B cell (primary cell): ENCODE results near the gene PLEKHM3. TPM values are rescaled to one million over a fixed set of nuclear protein-coding genes. Genes with fewer than 3 reads are reported as not detected.

Experiments
- ATAC-seq: fragments of 200-7000 bp; cut with Tn5 transposase; one replicate; pipeline ENCODE4 v1.10.0; 2021; ENCODE audit warnings: low read depth, mild to moderate bottlenecking, moderate number of reproducible peaks, moderate library complexity
- CTCF ChIA-PET: fragments of 350-600 bp; sonication (Branson Sonifier 250); formaldehyde crosslinking; loops from one replicate; lab custom pipeline; 2021; ENCODE audit warnings: antibody characterized with exemption, inconsistent platforms; lab: Charles Lee
- POLR2A ChIA-PET: fragments of 350-600 bp; sonication (Branson Sonifier 250); formaldehyde crosslinking; loops from one replicate; lab custom pipeline; 2021; ENCODE audit warnings: antibody characterized with exemption; lab: Charles Lee
- DNase-seq: peaks from one replicate; pipeline ENCODE4 v3.0.0; 2013
- H2AFZ ChIP-seq: 2 replicates; pipeline ENCODE4 v1.6.1; 2012; ENCODE audit warnings: mild to moderate bottlenecking, low read depth, low read length; ENCODE audit not compliant: insufficient read depth, poor library complexity, severe bottlenecking
- H3K27ac ChIP-seq, 2 donors: 1 replicate in 1 of 2; 2 replicates in 1 of 2; pipeline ENCODE4 v1.5.1; 2012 to 2013; ENCODE audit warnings: low read length in 2 of 2, mild to moderate bottlenecking in 2 of 2, moderate library complexity in 1 of 2
- H3K27me3 ChIP-seq, 4 experiments: fragments of 200-600 bp in 1 of 4; sonication (generic) in 1 of 4; replicated peaks in 1 of 4; 1 replicate in 2 of 4; 2 replicates in 2 of 4; pipeline versions ENCODE4 v1.6.1 to v1.7.0; 2013 to 2016; ENCODE audit warnings: low read length in 3 of 4, mild to moderate bottlenecking in 2 of 4, mixed read lengths in 1 of 4, moderate library complexity in 1 of 4; ENCODE audit not compliant: insufficient read depth in 4 of 4, control insufficient read depth in 3 of 4; ENCODE audit errors: control extremely low read depth in 1 of 4
- H3K36me3 ChIP-seq, 2 experiments: replicated peaks in 1 of 2; 1 replicate in 1 of 2; 2 replicates in 1 of 2; pipeline versions ENCODE4 v1.6.1 to v1.7.1; 2013; ENCODE audit warnings: low read length in 1 of 2; ENCODE audit not compliant: insufficient read depth in 2 of 2, control insufficient read depth in 1 of 2; ENCODE audit errors: control extremely low read depth in 1 of 2, extremely low read depth in 1 of 2
- H3K4me1 ChIP-seq, 2 donors: fragments of 200-600 bp in 1 of 2; sonication (generic) in 1 of 2; 1 replicate in 1 of 2; 2 replicates in 1 of 2; pipeline versions ENCODE4 v1.5.1 to v1.6.1; 2013 to 2017; ENCODE audit warnings: low read length in 2 of 2; ENCODE audit not compliant: control insufficient read depth in 2 of 2, insufficient read depth in 2 of 2
- H3K4me2 ChIP-seq: replicated peaks from 2 replicates; pipeline ENCODE3; 2012; ENCODE audit warnings: mild to moderate bottlenecking, low read depth, low read length; ENCODE audit not compliant: poor library complexity, severe bottlenecking
- H3K4me3 ChIP-seq, 5 experiments: fragments of 200-600 bp in 1 of 5; sonication (generic) in 1 of 5; 1 replicate in 3 of 5; 2 replicates in 2 of 5; pipeline versions ENCODE4 v1.5.1 to v1.7.0; 2011 to 2016; ENCODE audit warnings: low read length in 4 of 5, mild to moderate bottlenecking in 4 of 5, low read depth in 2 of 5, control low read depth in 1 of 5, moderate library complexity in 1 of 5; ENCODE audit not compliant: insufficient read depth in 1 of 5; ENCODE audit errors: control extremely low read depth in 1 of 5, extremely low read depth in 1 of 5
- H3K79me2 ChIP-seq: fragments of 200-600 bp; sonication (generic); one replicate; pipeline ENCODE4 v1.6.0; 2016; ENCODE audit warnings: low read length; ENCODE audit not compliant: control insufficient read depth, insufficient read depth
- H3K9ac ChIP-seq: fragments of 200-600 bp; sonication (generic); 2 replicates; pipeline ENCODE4 v1.6.1; 2017; ENCODE audit warnings: mild to moderate bottlenecking, low read length, moderate library complexity
- H3K9me3 ChIP-seq, 3 donors: one replicate each; pipeline versions ENCODE4 v1.6.1 to v1.7.1; 2013; ENCODE audit warnings: low read length in 2 of 3; ENCODE audit not compliant: control insufficient read depth in 2 of 3, insufficient read depth in 1 of 3; ENCODE audit errors: control extremely low read depth in 1 of 3
- H4K20me1 ChIP-seq: 2 replicates; pipeline ENCODE4 v1.6.0; 2012; ENCODE audit warnings: mild to moderate bottlenecking, low read length; ENCODE audit not compliant: insufficient read depth, control insufficient read depth, poor library complexity, severe bottlenecking
- H3K27ac Mint-ChIP-seq: one replicate; pipeline ENCODE4 v1.8.0; 2021; ENCODE audit warnings: mixed read lengths
- H3K27me3 Mint-ChIP-seq: one replicate; pipeline ENCODE4 v1.8.0; 2021; ENCODE audit warnings: mixed read lengths
- H3K4me1 Mint-ChIP-seq: one replicate; pipeline ENCODE4 v1.8.0; 2021; ENCODE audit warnings: mixed read lengths
- H3K4me3 Mint-ChIP-seq: one replicate; pipeline ENCODE4 v1.8.0; 2021; ENCODE audit warnings: mixed read lengths
- H3K9me3 Mint-ChIP-seq: one replicate; pipeline ENCODE4 v1.8.0; 2022; ENCODE audit warnings: mixed read lengths; ENCODE audit not compliant: insufficient read depth
- CTCF ChIP-seq: fragments of 200-600 bp; IDR thresholded peaks from one replicate; pipeline ENCODE4 v1.8.0; 2022; ENCODE audit warnings: antibody characterized with exemption, mild to moderate bottlenecking
- EZH2 ChIP-seq: IDR thresholded peaks from 2 replicates; pipeline ENCODE4 v1.6.1; 2012; ENCODE audit warnings: borderline replicate concordance, low read depth, mild to moderate bottlenecking, moderate library complexity, low read length; ENCODE audit not compliant: insufficient read depth, poor library complexity, severe bottlenecking
- WGBS: methylation state at CpG from one replicate; pipeline ENCODE4 v1.1.5; 2013; ENCODE audit warnings: missing lambda C conversion rate; ENCODE audit not compliant: insufficient coverage; 5-methylcytosine and 5-hydroxymethylcytosine counted together
- intact Hi-C: fragments of 100-400 bp; cut with micrococcal nuclease; formaldehyde crosslinking; loops from one replicate; pipeline ENCODE4 v1.10.0; 2022
- polyA plus RNA-seq: library from polyadenylated mRNA; depleted of rRNA; stranded (reverse); fragments of >200 nt; gene quantifications from 2 replicates; pipeline ENCODE4 v1.2.3, GENCODE V29; 2012
- total RNA-seq, 2 donors: library from RNA; stranded (reverse); fragments of 120-200 nt in 1 of 2; gene quantifications; 1 replicate in 1 of 2; 2 replicates in 1 of 2; pipeline versions ENCODE4 v1.2.3 to v1.2.4, GENCODE V29; 2013 to 2022

The PLEKHM3 gene
- total and polyA plus RNA-seq, 2 donors (not counting 1 experiment from before 2014, with no cell fraction given) = 4.0 to 17.7 TPM

- no peaks in the 10 kb centered on the region for H3K79me2 ChIP-seq
- WGBS = no CpG with 5 or more reads among the region's 1 CpG
- H3K36me3 ChIP-seq = peaks cover 2 to 5% of the 10 kb centered on the region in 2 experiments
- H4K20me1 ChIP-seq = no peaks in the 10 kb centered on the region
- no peak overlapping the region for H3K4me3 ChIP-seq
- no peak overlapping the region for H3K9ac ChIP-seq
- Mint-ChIP-seq H3K9me3 (no peaks in the 10 kb centered on the region), H3K4me1 (no peaks in the 10 kb centered on the region), H3K27ac (no peak overlapping the region), H3K4me3 (no peak overlapping the region), H3K27me3 (no peaks in the 10 kb centered on the region)
- intact Hi-C loops = no loop called here
- no peak overlapping the region for H2AFZ ChIP-seq
- no peak for ATAC-seq
- DNase-seq = no peak
- no peaks in the 10 kb centered on the region for H3K9me3 ChIP-seq
- CTCF ChIA-PET = no interaction called here
- H3K4me1 ChIP-seq = no peaks in the 10 kb centered on the region
- POLR2A ChIA-PET = no interaction called here
- no peaks in the 10 kb centered on the region for H3K27me3 ChIP-seq
- TF ChIP-seq EZH2 = no peak
- TF ChIP-seq CTCF = no peak
- H3K4me2 ChIP-seq = no peak overlapping the region
- H3K27ac ChIP-seq = no peak overlapping the region
Measured at GRCh38 chr2:207905546-207905945, 119.8 kb downstream of the PLEKHM3 start.

DNA sequence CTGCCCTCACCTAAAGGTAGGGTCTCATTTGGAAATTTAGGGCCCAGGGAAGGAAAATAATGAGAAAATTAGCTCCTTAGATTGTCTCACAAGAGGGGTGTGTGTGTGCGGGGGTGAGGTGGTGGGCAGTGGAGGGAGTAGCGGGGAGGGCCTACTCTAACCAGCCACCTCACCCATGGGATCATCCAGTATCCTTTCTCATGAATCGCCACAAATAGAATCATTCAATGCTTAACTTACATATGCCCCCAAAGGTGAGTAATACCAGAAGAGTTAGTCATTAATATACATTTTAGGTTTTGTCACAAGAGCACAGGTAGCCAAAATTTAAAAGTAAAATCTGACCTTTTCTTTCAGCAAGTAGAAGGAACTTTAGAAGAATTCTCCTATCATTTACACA is 122.1 kb downstream of the PLEKHM3 start:
- intact Hi-C loops = no loop called here
- H3K27ac ChIP-seq = no peak overlapping the region
- H3K9ac ChIP-seq = no peak overlapping the region
- TF ChIP-seq EZH2 = no peak
- no peak for TF ChIP-seq CTCF
- no peaks in the 10 kb centered on the region for H3K9me3 ChIP-seq
- ChIA-PET CTCF (no interaction called here), POLR2A (no interaction called here)
- DNase-seq = no peak
- H3K27me3 ChIP-seq = no peaks in the 10 kb centered on the region
- H2AFZ ChIP-seq = no peak overlapping the region
- H3K4me1 ChIP-seq = no peaks in the 10 kb centered on the region
- WGBS = no CpG with 5 or more reads among the region's 3 CpGs
- no peak overlapping the region for H3K4me2 ChIP-seq
- no peaks in the 10 kb centered on the region for H4K20me1 ChIP-seq
- H3K4me3 Mint-ChIP-seq = no peak overlapping the region
- H3K9me3 Mint-ChIP-seq = no peaks in the 10 kb centered on the region
- H3K27me3 Mint-ChIP-seq = no peaks in the 10 kb centered on the region
- no peaks in the 10 kb centered on the region for H3K79me2 ChIP-seq
- H3K27ac Mint-ChIP-seq = no peak overlapping the region
- H3K36me3 ChIP-seq = peaks cover 0 to 11% of the 10 kb centered on the region in 2 experiments
- no peaks in the 10 kb centered on the region for H3K4me1 Mint-ChIP-seq
- ATAC-seq = no peak
- H3K4me3 ChIP-seq = no peak overlapping the region
